ENCODE results near the gene ATP9A. TPM values are rescaled to one million over a fixed set of nuclear protein-coding genes. Genes with fewer than 3 reads are reported as not detected.
"Not testable (repeated sequence)": the region's sequence is repeated elsewhere in the genome, so short reads cannot be mapped to it uniquely, and the experiment has no call there.

ATP9A gene
- total and polyA plus RNA-seq, 2 donors (not counting 1 experiment from before 2014, with no cell fraction given) = 23.3 to 96.3 TPM

GRCh38 chr20:51728737-51729136, 39.5 kb downstream of the ATP9A start:
- no peaks in the 10 kb centered on the region for H3K27me3 ChIP-seq (ENCODE audit: control insufficient read depth, insufficient read depth, low read length)
- peaks cover 5% of the 10 kb centered on the region for H3K4me1 ChIP-seq (ENCODE audit: control insufficient read depth, extremely low read depth, insufficient read depth, low read length)
- no peak overlapping the region for H3K4me3 ChIP-seq (replicated peaks in 1 of 4; ENCODE audit: control extremely low read depth in 1 of 4, insufficient read depth in 1 of 4, low read depth in 3 of 4, low read length in 4 of 4)
- H3K9ac ChIP-seq (ENCODE audit: insufficient read depth, low read length) = no peak overlapping the region
- no peak overlapping the region for H3K27ac ChIP-seq (ENCODE audit: insufficient read depth, low read length)
- H3K4me2 ChIP-seq (ENCODE audit: extremely low read depth, insufficient read depth, low read length) = no peak overlapping the region
- H3K36me3 ChIP-seq (ENCODE audit: control insufficient read depth, insufficient read depth, low read length) = no peaks in the 10 kb centered on the region
- no peaks in the 10 kb centered on the region for H4K20me1 ChIP-seq (ENCODE audit: control insufficient read depth, extremely low read depth, insufficient read depth, low read length)
- TF ChIP-seq CTCF (conservative IDR thresholded peaks at IDR 0.05 in 1 of 2, IDR thresholded peaks at IDR 0.05 in 1 of 2; ENCODE audit: low read depth in 1 of 2, low read length in 2 of 2) (no peak), EZH2 (IDR thresholded peaks at IDR 0.05; ENCODE audit: low read length, missing control alignments) (no peak)
- H3K79me2 ChIP-seq (ENCODE audit: control insufficient read depth, insufficient read depth, low read length) = no peaks in the 10 kb centered on the region
- no peak overlapping the region for H2AFZ ChIP-seq (ENCODE audit: low read length)
- DNase-seq (ENCODE audit: low read depth in 2 of 2) = no peak
- H3K9me3 ChIP-seq (ENCODE audit: control insufficient read depth, insufficient read depth, low read depth, low read length) = no peaks in the 10 kb centered on the region

- no peaks in the 10 kb centered on the region for H3K9me3 ChIP-seq (ENCODE audit: control insufficient read depth, insufficient read depth, low read depth, low read length)
- no peaks in the 10 kb centered on the region for H3K79me2 ChIP-seq (ENCODE audit: control insufficient read depth, insufficient read depth, low read length)
- DNase-seq (ENCODE audit: low read depth in 2 of 2) = no peak
- H3K27me3 ChIP-seq (ENCODE audit: control insufficient read depth, insufficient read depth, low read length) = no peaks in the 10 kb centered on the region
- H3K4me3 ChIP-seq (replicated peaks in 1 of 4; ENCODE audit: control extremely low read depth in 1 of 4, insufficient read depth in 1 of 4, low read depth in 3 of 4, low read length in 4 of 4) = no peak overlapping the region
- H4K20me1 ChIP-seq (ENCODE audit: control insufficient read depth, extremely low read depth, insufficient read depth, low read length) = no peaks in the 10 kb centered on the region
- H3K9ac ChIP-seq (ENCODE audit: insufficient read depth, low read length) = no peak overlapping the region
- peaks cover 5% of the 10 kb centered on the region for H3K4me1 ChIP-seq (ENCODE audit: control insufficient read depth, extremely low read depth, insufficient read depth, low read length)
- H3K36me3 ChIP-seq (ENCODE audit: control insufficient read depth, insufficient read depth, low read length) = no peaks in the 10 kb centered on the region
- H2AFZ ChIP-seq (ENCODE audit: low read length) = no peak overlapping the region
- no peak overlapping the region for H3K27ac ChIP-seq (ENCODE audit: insufficient read depth, low read length)
- TF ChIP-seq CTCF (conservative IDR thresholded peaks at IDR 0.05 in 1 of 2, IDR thresholded peaks at IDR 0.05 in 1 of 2; ENCODE audit: low read depth in 1 of 2, low read length in 2 of 2) (no peak), EZH2 (IDR thresholded peaks at IDR 0.05; ENCODE audit: low read length, missing control alignments) (no peak)
- H3K4me2 ChIP-seq (ENCODE audit: extremely low read depth, insufficient read depth, low read length) = no peak overlapping the region
These were observed 40.3 kb downstream of the ATP9A start for GRCh38 chr20:51727872-51728271.

DNA sequence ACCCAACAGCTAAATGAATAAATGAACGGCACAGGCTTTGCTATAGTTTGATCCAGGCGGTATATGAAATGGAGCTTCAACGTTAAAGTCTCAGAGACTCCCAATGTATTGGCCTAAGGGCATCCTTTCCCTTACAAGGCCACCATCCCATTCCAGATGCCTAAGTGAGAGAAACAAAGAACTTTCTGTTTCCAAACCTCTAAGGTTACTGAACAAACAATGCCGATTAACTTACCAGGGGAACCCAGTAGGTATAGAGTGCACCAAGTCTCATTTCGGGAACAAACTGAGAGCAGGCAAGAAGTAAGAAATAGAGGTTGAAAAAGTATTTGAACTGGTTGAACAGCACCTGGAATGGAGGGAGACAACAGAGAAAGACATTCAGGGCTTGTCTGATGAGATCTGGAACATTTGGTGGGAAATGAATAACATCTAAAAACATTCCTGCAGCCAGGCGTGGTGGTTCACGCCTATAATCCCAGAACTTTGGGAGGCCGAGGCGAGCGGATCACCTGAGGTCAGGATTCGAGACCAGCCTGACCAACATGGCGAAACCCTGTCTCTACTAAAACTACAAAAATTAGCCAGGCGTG, 42.5 kb downstream of the ATP9A start:
- no peaks in the 10 kb centered on the region for H3K4me1 ChIP-seq (ENCODE audit: control insufficient read depth, extremely low read depth, insufficient read depth, low read length)
- H3K79me2 ChIP-seq (ENCODE audit: control insufficient read depth, insufficient read depth, low read length) = no peaks in the 10 kb centered on the region
- H2AFZ ChIP-seq (ENCODE audit: low read length) = no peak overlapping the region
- no peaks in the 10 kb centered on the region for H4K20me1 ChIP-seq (ENCODE audit: control insufficient read depth, extremely low read depth, insufficient read depth, low read length)
- no peaks in the 10 kb centered on the region for H3K36me3 ChIP-seq (ENCODE audit: control insufficient read depth, insufficient read depth, low read length)
- TF ChIP-seq CTCF (conservative IDR thresholded peaks at IDR 0.05 in 1 of 2, IDR thresholded peaks at IDR 0.05 in 1 of 2; ENCODE audit: low read depth in 1 of 2, low read length in 2 of 2) (no peak), EZH2 (IDR thresholded peaks at IDR 0.05; ENCODE audit: low read length, missing control alignments) (no peak)
- no peaks in the 10 kb centered on the region for H3K9me3 ChIP-seq (ENCODE audit: control insufficient read depth, insufficient read depth, low read depth, low read length)
- no peak overlapping the region for H3K9ac ChIP-seq (ENCODE audit: insufficient read depth, low read length)
- DNase-seq (ENCODE audit: low read depth in 2 of 2) = no peak
- H3K4me3 ChIP-seq (replicated peaks in 1 of 4; ENCODE audit: control extremely low read depth in 1 of 4, insufficient read depth in 1 of 4, low read depth in 3 of 4, low read length in 4 of 4) = no peak overlapping the region
- H3K4me2 ChIP-seq (ENCODE audit: extremely low read depth, insufficient read depth, low read length) = no peak overlapping the region
- H3K27ac ChIP-seq (ENCODE audit: insufficient read depth, low read length) = no peak overlapping the region
- H3K27me3 ChIP-seq (ENCODE audit: control insufficient read depth, insufficient read depth, low read length) = no peaks in the 10 kb centered on the region

DNA sequence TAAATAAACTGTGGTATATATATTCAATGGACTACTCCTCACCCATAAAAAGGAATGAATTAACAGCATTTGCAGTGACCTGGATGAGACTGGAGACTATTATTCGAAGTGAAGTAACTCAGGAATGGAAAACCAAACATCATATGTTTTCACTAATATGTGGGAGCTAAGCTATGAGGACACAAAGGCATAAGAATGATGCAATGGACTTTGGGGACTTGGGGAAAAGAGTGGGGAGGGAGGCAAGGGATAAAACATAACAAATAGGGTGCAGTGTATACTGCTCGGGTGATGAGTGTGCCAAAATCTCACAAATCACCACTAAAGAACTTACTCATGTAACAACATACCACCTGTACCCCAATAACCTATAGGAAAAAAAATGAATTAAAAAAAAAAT, 45.2 kb downstream of the ATP9A start:
- not testable (repeated sequence) for H3K9me3 ChIP-seq (ENCODE audit: control insufficient read depth, insufficient read depth, low read depth, low read length); H3K4me2 ChIP-seq (ENCODE audit: extremely low read depth, insufficient read depth, low read length); H2AFZ ChIP-seq (ENCODE audit: low read length); H3K36me3 ChIP-seq (ENCODE audit: control insufficient read depth, insufficient read depth, low read length); H3K27me3 ChIP-seq (ENCODE audit: control insufficient read depth, insufficient read depth, low read length); DNase-seq (ENCODE audit: low read depth in 2 of 2); H3K4me3 ChIP-seq (replicated peaks in 1 of 4; ENCODE audit: control extremely low read depth in 1 of 4, insufficient read depth in 1 of 4, low read depth in 3 of 4, low read length in 4 of 4); H3K79me2 ChIP-seq (ENCODE audit: control insufficient read depth, insufficient read depth, low read length); H3K9ac ChIP-seq (ENCODE audit: insufficient read depth, low read length); H3K4me1 ChIP-seq (ENCODE audit: control insufficient read depth, extremely low read depth, insufficient read depth, low read length); H3K27ac ChIP-seq (ENCODE audit: insufficient read depth, low read length); H4K20me1 ChIP-seq (ENCODE audit: control insufficient read depth, extremely low read depth, insufficient read depth, low read length)

GRCh38 chr20:51722246-51722645, 45.9 kb downstream of the ATP9A start:
- not testable (repeated sequence) for H3K27me3 ChIP-seq (ENCODE audit: control insufficient read depth, insufficient read depth, low read length); H3K27ac ChIP-seq (ENCODE audit: insufficient read depth, low read length); H4K20me1 ChIP-seq (ENCODE audit: control insufficient read depth, extremely low read depth, insufficient read depth, low read length); H2AFZ ChIP-seq (ENCODE audit: low read length); H3K9me3 ChIP-seq (ENCODE audit: control insufficient read depth, insufficient read depth, low read depth, low read length); H3K4me1 ChIP-seq (ENCODE audit: control insufficient read depth, extremely low read depth, insufficient read depth, low read length); H3K36me3 ChIP-seq (ENCODE audit: control insufficient read depth, insufficient read depth, low read length); DNase-seq (ENCODE audit: low read depth in 2 of 2); H3K9ac ChIP-seq (ENCODE audit: insufficient read depth, low read length); H3K4me3 ChIP-seq (replicated peaks in 1 of 4; ENCODE audit: control extremely low read depth in 1 of 4, insufficient read depth in 1 of 4, low read depth in 3 of 4, low read length in 4 of 4); H3K4me2 ChIP-seq (ENCODE audit: extremely low read depth, insufficient read depth, low read length); H3K79me2 ChIP-seq (ENCODE audit: control insufficient read depth, insufficient read depth, low read length)
